Subcutaneous adipose tissue (tissue), 4 donors: ENCODE data around the gene FEN1. TPM values are rescaled to one million over a fixed set of nuclear protein-coding genes. Genes with fewer than 3 reads are reported as not detected.

Experiments
- CTCF ChIP-seq: fragments of 450-650 bp; IDR thresholded peaks from one replicate; pipeline ENCODE4 v1.5.1; 2016; ENCODE audit warnings: low read depth, mild to moderate bottlenecking, control low read depth, antibody characterized with exemption, moderate library complexity
- total RNA-seq, 4 donors: library from RNA; depleted of rRNA; stranded (reverse); fragments of >200 nt; gene quantifications; one replicate each; pipeline ENCODE4 v1.1.0, GENCODE V29; 2016

The FEN1 gene
- total RNA-seq, 4 donors from 2014 or later, result 4.9 to 7.7 (median 6.3) TPM

GRCh38 chr11:61826930-61827570, 34.3 kb downstream of the FEN1 start:
- TF ChIP-seq CTCF, result no peak

GRCh38 chr11:61827571-61828378, 35.1 kb downstream of the FEN1 start, which contains the start of gene FADS2:
Gene FADS2 (plus strand): TSS chr11:61828300. CDS start chr11:61828391, 91 bp downstream.
- TF ChIP-seq CTCF, result no peak

GRCh38 chr11:61828379-61828628, 35.6 kb downstream of the FEN1 start:
- TF ChIP-seq CTCF, result no peak

- no peak for TF ChIP-seq CTCF
Measured at GRCh38 chr11:61828629-61829407, 36.1 kb downstream of the FEN1 start.

GRCh38 chr11:61829806-61830205, 37.1 kb downstream of the FEN1 start:
- no peak for TF ChIP-seq CTCF

GRCh38 chr11:61830237-61831105, 37.8 kb downstream of the FEN1 start:
- TF ChIP-seq CTCF, result no peak
